ENCODE results near the gene FERMT1.
"Not testable (repeated sequence)": the region's sequence is repeated elsewhere in the genome, so short reads cannot be mapped to it uniquely, and the experiment has no call there.

FERMT1 gene

GRCh38 chr20:6069669-6070068, 53.2 kb downstream of the FERMT1 start:
- no peak for DNase-seq (ENCODE audit: low read depth)

GRCh38 chr20:6067763-6068318, 55.0 kb downstream of the FERMT1 start:
- no peak for DNase-seq (ENCODE audit: low read depth)

GRCh38 chr20:6066582-6066981, 56.2 kb downstream of the FERMT1 start:
- DNase-seq (ENCODE audit: low read depth): no peak

GRCh38 chr20:6061544-6061943, 61.3 kb downstream of the FERMT1 start:
- DNase-seq (ENCODE audit: low read depth): no peak

- DNase-seq (ENCODE audit: low read depth): no peak
Measured at GRCh38 chr20:6060213-6060612, 62.6 kb downstream of the FERMT1 start.

GRCh38 chr20:6058684-6059295, 64.0 kb downstream of the FERMT1 start:
- no peak for DNase-seq (ENCODE audit: low read depth)

GRCh38 chr20:6057691-6058090, 65.1 kb downstream of the FERMT1 start:
- no peak for DNase-seq (ENCODE audit: low read depth)

- DNase-seq (ENCODE audit: low read depth): no peak
Measured at GRCh38 chr20:6057139-6057538, 65.7 kb downstream of the FERMT1 start.

GRCh38 chr20:6055981-6056569, 66.8 kb downstream of the FERMT1 start:
- no peak for DNase-seq (ENCODE audit: low read depth)

GRCh38 chr20:6055161-6055783, 67.6 kb downstream of the FERMT1 start:
- no peak for DNase-seq (ENCODE audit: low read depth)

GRCh38 chr20:6054689-6055051, 68.2 kb downstream of the FERMT1 start:
- not testable (repeated sequence) for DNase-seq (ENCODE audit: low read depth)

GRCh38 chr20:6053776-6054688, 68.8 kb downstream of the FERMT1 start, which contains the start of gene LRRN4:
TSS of gene LRRN4 (minus strand) at chr20:6054060. CDS start at chr20:6052799, 1,261 bp downstream.
- no peak for DNase-seq (ENCODE audit: low read depth)

GRCh38 chr20:6053064-6053775, 69.6 kb downstream of the FERMT1 start:
- DNase-seq (ENCODE audit: low read depth): no peak

GRCh38 chr20:6051505-6051904, 71.3 kb downstream of the FERMT1 start:
- no peak for DNase-seq (ENCODE audit: low read depth)

- no peak for DNase-seq (ENCODE audit: low read depth)
Measured at GRCh38 chr20:6048391-6048790, 74.4 kb downstream of the FERMT1 start.

GRCh38 chr20:6046432-6046831, 76.4 kb downstream of the FERMT1 start:
- no peak for DNase-seq (ENCODE audit: low read depth)

GRCh38 chr20:6045566-6045965, 77.3 kb downstream of the FERMT1 start:
- DNase-seq (ENCODE audit: low read depth): no peak

GRCh38 chr20:6044115-6044514, 78.7 kb downstream of the FERMT1 start:
- no peak for DNase-seq (ENCODE audit: low read depth)

- no peak for DNase-seq (ENCODE audit: low read depth)
Measured at GRCh38 chr20:6041808-6042265, 81.0 kb downstream of the FERMT1 start.

GRCh38 chr20:6040958-6041807, 81.6 kb downstream of the FERMT1 start:
- DNase-seq (ENCODE audit: low read depth): no peak

- DNase-seq (ENCODE audit: low read depth): no peak
Measured at GRCh38 chr20:6040540-6040939, 82.3 kb downstream of the FERMT1 start.
